GM21360 (cell line): ENCODE data around the gene TMEM108.

Experiments
- ATAC-seq: cut with Tn5 transposase; IDR thresholded peaks from one replicate; pipeline ENCODE4 v1.9.1; 2021; ENCODE audit warnings: mild to moderate bottlenecking, moderate library complexity; ENCODE audit not compliant: unreplicated experiment

TMEM108 gene

DNA sequence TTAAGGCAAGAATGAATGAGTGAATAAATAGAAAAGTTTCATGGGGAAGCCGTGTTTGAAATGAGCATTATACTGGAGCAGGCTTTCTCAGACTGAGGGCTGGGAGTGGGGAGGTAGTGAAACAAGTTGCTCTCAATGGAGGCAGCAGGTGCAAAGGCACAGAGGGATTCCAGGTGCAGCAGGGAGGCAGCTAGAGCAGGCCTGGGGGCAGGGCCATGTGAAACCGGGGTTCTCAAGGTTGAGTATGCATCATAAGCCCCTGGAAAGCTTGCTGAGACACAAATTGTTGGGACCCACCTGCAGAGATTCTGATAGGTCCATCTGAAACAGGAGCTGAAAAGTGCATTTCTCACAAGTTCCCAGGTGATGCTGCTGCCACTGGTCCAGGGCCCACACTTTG is 406.9 kb downstream of the TMEM108 start:
- ATAC-seq = no peak
